ENCODE data around the gene CLASP1. TPM values are rescaled to one million over a fixed set of nuclear protein-coding genes. Genes with fewer than 3 reads are reported as not detected.

The CLASP1 gene
- total and polyA plus RNA-seq, 2 experiments from 2014 or later = 20.1 to 37.4 TPM

GRCh38 chr2:121287956-121288355 is 361.3 kb downstream of the CLASP1 start:
- Histone ChIP-seq H3K4me1 (ENCODE audit: insufficient read depth) (no peaks in the 10 kb centered on the region), H3K9ac (no peak overlapping the region), H3K79me2 (ENCODE audit: insufficient read depth) (no peaks in the 10 kb centered on the region), H3K4me2 (ENCODE audit: unreplicated experiment) (no peak overlapping the region), H4K20me1 (ENCODE audit: insufficient read depth) (no peaks in the 10 kb centered on the region), H3K9me3 (ENCODE audit: low read depth) (no peaks in the 10 kb centered on the region), H2AFZ (no peak overlapping the region), H3K27ac (no peak overlapping the region), H3K4me3 (no peak overlapping the region), H3F3A (ENCODE audit: insufficient read depth) (no peaks in the 10 kb centered on the region), H3K9me2 (ENCODE audit: insufficient read depth) (no peaks in the 10 kb centered on the region), H3K27me3 (replicated peaks; ENCODE audit: insufficient read depth) (peaks cover 42% of the 10 kb centered on the region), H3K36me3 (ENCODE audit: low read depth) (no peaks in the 10 kb centered on the region)
- in situ Hi-C loops (cut with MboI) = no loop called here
- no peak for TF ChIP-seq EZH2 (IDR thresholded peaks at IDR 0.05; ENCODE audit: insufficient read depth, poor library complexity, severe bottlenecking)
- no peak for TF ChIP-seq EZH2phosphoT487 (IDR thresholded peaks at IDR 0.05; ENCODE audit: insufficient read depth, low read depth)
- DNase-seq = no peak
- 78 to 87% methylated on average over 3 to 4 of the region's 4 CpGs for WGBS, 2 experiments (ENCODE audit: low coverage in 1 of 2, low lambda C conversion rate in 2 of 2, missing lambda C conversion rate in 2 of 2)

Small RNAs within 50 kb of the gene (small RNA-seq; reads per million reads assigned to genes)
- gene RF00019 (ENCODE audit: low read depth, low replicate concordance) (not detected), gene RNU4ATAC (ENCODE audit: low read depth, low replicate concordance) (169 reads per million, percentile 96 among the genes with 10 or more reads in this experiment)

Other genes with a start within 250 kb of the CLASP1 start
- not detected in 2 replicates for gene RNU4ATAC, start 118.6 kb downstream of the CLASP1 start, total RNA-seq (2014; rRNA removed; shearing (Covaris generic))
- 6.2 TPM in 1 of 2 replicates, not detected in the other for gene RNU4ATAC, start 118.6 kb downstream of the CLASP1 start, polyA plus RNA-seq (2016; fragmentation: Nextera tagmentation; extraction: Ambion mirVana)
- gene NIFK, start 87.4 kb upstream of the CLASP1 start, total RNA-seq (2014; rRNA removed; shearing (Covaris generic)) = 42.5 and 56.2 TPM in 2 replicates
- gene NIFK, start 87.4 kb upstream of the CLASP1 start, polyA plus RNA-seq (2016; fragmentation: Nextera tagmentation; extraction: Ambion mirVana) = 101 and 107 TPM in 2 replicates
- gene TSN, start 106.2 kb upstream of the CLASP1 start, total RNA-seq (2014; rRNA removed; shearing (Covaris generic)) = 65.7 and 79.0 TPM in 2 replicates
- 74.6 and 78.9 TPM in 2 replicates for gene TSN, start 106.2 kb upstream of the CLASP1 start, polyA plus RNA-seq (2016; fragmentation: Nextera tagmentation; extraction: Ambion mirVana)

All from GM23248 (cell line).